HT1080 (cell line): ENCODE results near the gene TBCE. TPM values are rescaled to one million over a fixed set of nuclear protein-coding genes. Genes with fewer than 3 reads are reported as not detected.

Source experiments
- small RNA-seq: library from RNA; depleted of rRNA; stranded (forward); fragments of <200 nt; gene quantifications from one replicate; pipeline ENCODE3, GENCODE V24; 2014
- total RNA-seq: library from RNA; depleted of rRNA; stranded (reverse); fragments of >200 nt; shearing (Covaris generic); gene quantifications from 2 replicates; pipeline ENCODE4 v1.2.3, GENCODE V29; 2014; rRNA removed

The TBCE gene
- total RNA-seq, 1 experiment from 2014 or later: 33.3 TPM

Small RNA genes within 50 kb of the gene (small RNA-seq; reads per million reads assigned to genes)
- gene AL391994.1 (not detected), gene RPS21P1 (not detected)

Other genes with a start within 250 kb of the TBCE start
- 86.0 and 108 TPM in 2 replicates for gene TOMM20, start 238.6 kb upstream of the TBCE start, total RNA-seq
- gene RBM34, start 206.2 kb upstream of the TBCE start, total RNA-seq: 68.5 and 75.2 TPM in 2 replicates
- 11.6 and 13.4 TPM in 2 replicates for gene ARID4B, start 39.2 kb upstream of the TBCE start, total RNA-seq
- gene GGPS1, start 38.9 kb upstream of the TBCE start, total RNA-seq: 16.1 and 16.4 TPM in 2 replicates
- 25.7 and 29.3 TPM in 2 replicates for gene B3GALNT2, start 137.0 kb downstream of the TBCE start, total RNA-seq